Activated naive CD4-positive, alpha-beta T cell treated with anti-CD3 and anti-CD28 coated beads, Interleukin-2, amount 50 U/mL, for 24 hours (primary cell): ENCODE measurements around the gene CLRN3.

Experiments
- H3K27ac Mint-ChIP-seq: one replicate; pipeline ENCODE4 v1.8.0; 2021; ENCODE audit warnings: mild to moderate bottlenecking, mixed read lengths
- H3K27me3 Mint-ChIP-seq: one replicate; pipeline ENCODE4 v1.8.0; 2021; ENCODE audit warnings: mixed read lengths
- H3K36me3 Mint-ChIP-seq: one replicate; pipeline ENCODE4 v1.8.0; 2021; ENCODE audit warnings: mixed read lengths
- H3K4me1 Mint-ChIP-seq: one replicate; pipeline ENCODE4 v1.8.0; 2021; ENCODE audit warnings: mixed read lengths
- H3K4me3 Mint-ChIP-seq: one replicate; pipeline ENCODE4 v1.8.0; 2021; ENCODE audit warnings: mild to moderate bottlenecking, mixed read lengths
- H3K9me3 Mint-ChIP-seq: one replicate; pipeline ENCODE4 v1.8.0; 2021; ENCODE audit warnings: mixed read lengths

Gene CLRN3

DNA sequence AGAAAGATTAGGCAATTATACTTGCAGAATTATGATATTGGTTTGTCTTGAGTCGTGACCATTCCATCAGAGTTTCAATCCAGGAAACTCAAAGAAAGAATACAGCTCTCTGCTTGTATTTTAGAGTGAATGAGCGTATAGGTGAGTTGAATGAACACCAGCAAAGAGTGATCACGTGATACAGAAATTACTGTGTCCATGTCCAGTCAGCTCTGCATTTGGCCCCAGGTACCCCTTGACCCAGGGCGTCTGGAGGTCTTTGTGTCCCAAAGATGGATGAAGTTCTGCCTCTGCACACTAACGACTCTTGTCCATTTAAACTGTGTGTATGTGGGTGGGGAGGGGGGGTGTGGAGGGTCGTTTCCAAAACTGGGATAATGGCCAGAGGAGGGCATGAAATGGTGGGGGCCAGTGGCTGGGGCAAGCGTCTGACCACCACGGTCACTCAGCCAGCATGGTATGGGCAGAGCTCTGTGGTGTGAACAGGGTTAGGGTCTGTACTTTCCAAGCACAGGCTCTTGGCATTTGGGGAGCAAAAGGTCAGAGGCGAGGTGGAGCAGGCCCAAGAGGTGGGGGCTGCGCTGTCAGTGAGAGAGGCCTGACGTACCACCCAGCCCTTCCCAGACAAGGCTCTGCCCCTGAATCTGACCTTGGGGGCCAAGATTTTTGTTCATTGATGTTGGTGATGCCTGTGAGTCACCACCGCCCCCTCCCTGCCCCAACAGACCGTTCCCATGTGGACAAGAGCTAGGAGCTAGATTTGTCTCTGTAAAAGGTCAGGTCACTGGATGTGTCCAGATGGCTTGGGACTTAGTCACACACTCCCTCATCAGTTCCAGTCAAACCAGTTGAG is 15.6 kb upstream of the CLRN3 start:
- no peak overlapping the region for H3K27ac Mint-ChIP-seq
- no peaks in the 10 kb centered on the region for H3K4me1 Mint-ChIP-seq
- H3K27me3 Mint-ChIP-seq = peaks cover 17% of the 10 kb centered on the region
- no peaks in the 10 kb centered on the region for H3K9me3 Mint-ChIP-seq
- H3K4me3 Mint-ChIP-seq = peak overlapping the region; percentile 12
- no peaks in the 10 kb centered on the region for H3K36me3 Mint-ChIP-seq

DNA sequence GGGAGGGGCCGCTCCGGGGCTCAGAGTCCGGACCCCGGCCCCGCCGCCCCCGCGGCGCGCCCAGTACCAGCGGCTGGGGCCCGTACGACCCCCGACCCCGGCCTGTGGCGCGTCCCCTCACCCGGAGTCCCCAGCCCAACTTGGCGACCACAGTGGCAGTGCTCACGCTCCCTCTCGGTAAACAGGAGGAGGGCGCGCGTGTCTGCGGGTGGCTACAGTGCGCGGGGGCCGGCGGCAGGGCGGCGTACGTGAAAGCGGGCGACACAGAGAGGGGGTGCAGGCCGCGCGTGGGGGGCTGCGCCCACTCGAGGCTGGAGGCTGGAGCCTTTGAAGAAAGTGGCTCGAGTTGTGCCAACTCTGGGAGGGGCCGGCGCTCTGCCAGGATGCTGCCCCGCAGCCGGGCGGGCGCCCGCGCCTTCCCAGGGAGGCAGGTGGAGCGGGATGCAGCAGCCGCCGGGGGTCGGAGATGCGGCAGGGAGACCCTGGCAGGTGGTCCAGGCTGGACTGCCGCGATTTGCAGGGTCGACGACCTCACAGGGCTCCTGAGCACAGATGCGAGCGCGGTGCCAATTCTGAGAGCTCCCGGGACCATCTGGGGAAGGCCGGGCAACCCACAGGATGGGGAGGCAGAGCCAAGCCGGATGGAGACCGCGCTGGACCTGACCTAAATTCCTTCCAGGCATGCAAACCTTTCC is 14.8 kb upstream of the CLRN3 start:
- no peak overlapping the region for H3K27ac Mint-ChIP-seq
- peaks cover 17% of the 10 kb centered on the region for H3K27me3 Mint-ChIP-seq
- H3K4me3 Mint-ChIP-seq = peak overlapping the region; percentile 12
- no peaks in the 10 kb centered on the region for H3K4me1 Mint-ChIP-seq
- no peaks in the 10 kb centered on the region for H3K36me3 Mint-ChIP-seq
- H3K9me3 Mint-ChIP-seq = no peaks in the 10 kb centered on the region

DNA sequence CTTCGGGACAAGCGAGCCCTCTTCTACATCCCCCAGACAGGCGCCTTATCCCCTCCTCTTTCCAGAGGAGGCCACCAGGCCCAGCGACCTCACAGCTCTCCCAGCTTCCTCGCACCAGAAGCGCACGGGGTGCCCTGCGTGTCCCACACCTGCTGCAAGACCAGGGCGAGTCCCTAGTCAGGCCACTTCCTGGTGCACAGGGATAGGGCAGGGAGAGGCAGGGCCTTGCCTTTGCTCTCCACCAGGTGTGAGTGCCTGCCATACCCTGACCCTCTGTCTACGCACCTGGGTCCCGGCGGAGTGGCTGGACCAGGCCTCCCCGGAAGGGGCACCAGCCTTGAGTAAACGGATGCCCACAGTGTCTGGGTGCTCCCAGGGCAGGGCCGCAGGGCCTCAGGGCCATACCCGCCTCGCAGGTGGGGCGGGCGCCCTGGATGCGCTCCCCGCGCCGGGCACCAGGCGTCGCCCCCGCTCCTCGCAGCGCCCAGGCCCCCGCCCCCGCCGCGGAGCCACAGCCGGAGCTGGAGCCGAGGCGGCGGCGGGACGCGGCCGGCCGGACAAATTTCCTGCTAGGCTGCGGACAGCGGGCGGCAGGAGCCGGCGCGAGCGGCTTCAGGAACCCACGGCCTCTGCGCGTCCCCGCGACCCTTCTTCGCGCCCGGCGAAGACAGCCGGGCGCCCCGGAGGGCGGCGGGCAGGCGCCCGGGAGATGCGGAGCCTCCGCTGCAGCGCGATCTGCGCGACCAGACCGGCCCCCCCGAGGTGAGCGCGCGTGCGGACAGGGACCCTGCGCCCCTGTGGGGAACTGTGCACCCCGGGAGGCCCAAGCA is 14.0 kb upstream of the CLRN3 start, which contains the start of gene PTPRE:
Gene PTPRE (plus strand): TSS at position 556 of the 830 bp plus-strand sequence. CDS start 133,779 bp downstream, outside the sequence.
- Mint-ChIP-seq H3K27ac (no peak within 1 kb of the TSS), H3K9me3 (no peaks in the 10 kb centered on the region), H3K4me3 (peak within 1 kb of the TSS; percentile 12), H3K27me3 (peaks cover 17% of the 10 kb centered on the region), H3K36me3 (no peaks in the 10 kb centered on the region), H3K4me1 (no peaks in the 10 kb centered on the region)

DNA sequence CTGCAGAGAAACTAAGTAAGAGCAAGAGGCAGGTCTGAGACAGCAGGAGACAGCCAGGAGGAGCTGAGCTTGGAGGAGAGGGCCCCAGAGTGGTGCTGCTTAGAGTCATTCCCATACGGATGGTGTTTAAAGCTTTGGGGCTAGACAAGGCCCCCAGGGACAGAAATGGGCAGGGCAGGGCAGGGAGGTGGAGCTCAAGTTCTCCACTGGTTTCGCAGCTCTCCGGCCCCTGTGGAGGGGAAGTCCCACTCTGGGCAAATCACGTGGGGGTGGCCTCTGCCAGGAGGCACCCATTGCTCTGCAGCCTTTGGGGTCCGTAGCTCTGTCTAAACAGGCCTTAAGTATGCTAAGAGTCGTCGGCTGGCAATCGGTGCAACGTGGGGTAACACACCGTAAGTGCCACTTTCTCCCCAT is 13.1 kb upstream of the CLRN3 start:
- Mint-ChIP-seq H3K9me3 (no peaks in the 10 kb centered on the region), H3K4me1 (no peaks in the 10 kb centered on the region), H3K27me3 (peaks cover 17% of the 10 kb centered on the region), H3K4me3 (no peak overlapping the region), H3K36me3 (no peaks in the 10 kb centered on the region), H3K27ac (no peak overlapping the region)

DNA sequence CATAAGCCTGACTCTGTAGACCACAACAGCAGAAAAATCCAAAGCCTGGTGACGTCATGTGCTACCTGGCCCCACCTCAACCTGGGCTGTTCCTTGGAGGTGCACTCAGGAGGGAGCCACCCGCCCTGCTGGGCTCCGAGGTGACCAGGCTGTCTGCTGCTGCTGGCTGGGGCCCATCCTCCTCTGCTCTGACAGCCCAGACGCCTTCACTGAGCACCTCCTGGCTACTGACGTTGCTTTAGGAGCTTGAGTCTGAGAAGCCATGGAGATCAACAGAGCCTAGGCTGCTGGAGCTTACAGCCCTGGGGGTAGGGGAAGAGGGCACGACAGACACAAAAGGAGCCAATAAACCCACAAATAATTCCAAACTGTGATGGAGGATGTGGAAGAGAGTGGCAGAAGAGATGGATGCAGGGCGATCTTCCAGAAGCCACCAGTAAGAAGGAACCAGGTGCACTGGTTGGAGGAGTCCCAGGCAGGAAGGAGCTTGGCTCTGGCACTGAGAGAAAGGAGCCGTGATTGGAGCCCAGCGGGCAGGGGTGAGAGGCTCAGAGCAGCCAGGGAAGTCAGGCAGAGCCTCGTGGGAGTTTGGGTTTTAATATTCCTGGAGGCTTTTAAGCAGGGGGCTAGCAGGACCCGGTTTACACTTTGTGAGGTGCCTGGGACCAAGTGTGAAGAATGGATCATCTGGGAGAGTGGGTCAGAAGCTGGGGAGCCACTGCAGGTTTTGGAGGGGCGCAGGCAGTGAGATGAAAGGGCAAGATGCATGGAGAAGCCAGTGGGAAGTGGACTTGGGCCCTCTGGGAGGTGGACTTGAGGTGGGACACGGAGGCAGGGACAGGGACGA is 12.5 kb upstream of the CLRN3 start:
- H3K36me3 Mint-ChIP-seq = no peaks in the 10 kb centered on the region
- no peak overlapping the region for H3K27ac Mint-ChIP-seq
- peak overlapping the region; percentile 16 for H3K4me3 Mint-ChIP-seq
- peaks cover 17% of the 10 kb centered on the region for H3K27me3 Mint-ChIP-seq
- no peaks in the 10 kb centered on the region for H3K9me3 Mint-ChIP-seq
- H3K4me1 Mint-ChIP-seq = no peaks in the 10 kb centered on the region

DNA sequence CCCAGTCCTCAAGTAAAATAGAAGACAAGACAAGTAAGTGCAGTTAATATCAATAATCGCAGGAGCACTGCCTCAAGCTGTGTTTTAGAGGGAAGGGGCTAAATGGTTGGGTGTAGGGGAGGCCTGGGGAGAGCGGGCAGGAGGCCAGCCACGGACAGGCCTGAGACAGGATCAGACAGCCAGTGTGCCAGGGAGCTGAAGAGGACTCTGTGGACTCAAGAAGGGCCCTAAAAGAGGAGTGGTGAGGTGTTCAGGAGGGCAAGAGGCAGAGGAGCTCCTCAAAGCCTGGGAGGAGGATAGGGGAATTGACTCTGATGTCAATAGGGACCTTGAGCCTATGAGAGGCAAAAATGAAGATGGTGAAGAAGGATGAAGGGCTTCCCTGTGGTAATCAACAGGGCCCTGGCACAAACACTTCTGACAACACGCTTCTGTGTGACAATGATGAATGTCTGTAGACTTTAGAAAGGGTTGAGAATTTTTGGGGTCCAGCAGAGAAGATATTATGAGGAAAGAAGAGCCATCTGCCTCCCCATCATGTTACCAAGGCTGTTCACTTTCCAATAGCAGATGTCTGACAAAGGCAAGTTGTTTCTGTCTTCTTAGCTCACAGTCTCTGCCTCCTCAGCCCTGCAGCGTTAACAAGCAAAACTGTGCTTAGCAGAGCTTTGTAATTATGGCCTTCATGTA is 11.7 kb upstream of the CLRN3 start:
- Mint-ChIP-seq H3K27me3 (peaks cover 21% of the 10 kb centered on the region), H3K4me1 (no peaks in the 10 kb centered on the region), H3K36me3 (no peaks in the 10 kb centered on the region), H3K9me3 (no peaks in the 10 kb centered on the region), H3K27ac (no peak overlapping the region), H3K4me3 (no peak overlapping the region)

DNA sequence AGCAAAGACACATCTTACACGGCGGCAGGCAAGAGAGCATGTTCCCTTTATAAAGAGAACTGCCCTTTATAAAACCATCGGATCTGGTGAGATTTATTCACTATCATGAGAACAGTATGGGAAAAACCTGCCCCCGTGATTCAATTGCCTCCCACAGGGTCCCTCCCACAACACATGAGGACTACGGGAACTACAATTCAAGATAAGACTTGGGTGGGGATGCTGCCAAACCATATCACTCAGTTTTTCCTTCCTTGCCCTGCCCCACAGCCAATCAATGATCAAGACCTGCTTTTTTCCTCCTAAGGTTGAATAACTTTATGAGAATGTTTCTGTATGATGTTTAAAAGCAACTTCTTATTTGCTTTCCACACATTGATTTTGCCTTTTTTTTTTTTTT is 11.0 kb upstream of the CLRN3 start:
- Mint-ChIP-seq H3K4me3 (no peak overlapping the region), H3K36me3 (no peaks in the 10 kb centered on the region), H3K4me1 (no peaks in the 10 kb centered on the region), H3K27ac (no peak overlapping the region), H3K27me3 (peaks cover 21% of the 10 kb centered on the region), H3K9me3 (no peaks in the 10 kb centered on the region)

DNA sequence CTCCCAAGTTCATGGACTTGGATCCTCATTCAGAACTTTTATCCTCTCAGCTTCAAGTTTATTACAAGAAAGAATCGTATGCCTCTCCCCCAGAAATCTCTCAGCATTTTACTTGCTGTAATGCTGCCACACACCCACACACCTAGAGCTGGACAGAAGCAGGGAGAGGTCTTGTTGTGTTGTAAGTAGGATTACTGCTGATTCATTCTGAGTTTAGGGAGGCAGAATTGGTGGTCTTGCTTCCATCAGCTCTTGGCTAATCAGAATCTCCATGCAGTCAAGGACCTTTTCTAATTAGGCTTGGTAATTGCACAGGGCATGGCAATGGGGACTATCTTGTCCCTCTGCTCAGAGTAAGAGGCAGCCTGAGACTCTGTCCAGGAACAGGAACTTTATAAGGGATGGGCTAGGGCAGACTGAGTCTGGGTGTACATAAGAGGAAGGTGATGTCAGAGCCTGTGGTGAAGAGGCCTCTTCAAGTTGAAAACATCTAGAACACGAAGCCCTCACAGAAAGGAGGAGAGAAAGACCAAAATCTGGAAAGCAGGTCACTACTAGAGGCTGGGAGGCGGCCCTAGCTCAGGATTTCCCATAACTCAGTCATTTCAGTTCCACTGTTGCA is 7.1 kb upstream of the CLRN3 start:
- no peaks in the 10 kb centered on the region for H3K36me3 Mint-ChIP-seq

DNA sequence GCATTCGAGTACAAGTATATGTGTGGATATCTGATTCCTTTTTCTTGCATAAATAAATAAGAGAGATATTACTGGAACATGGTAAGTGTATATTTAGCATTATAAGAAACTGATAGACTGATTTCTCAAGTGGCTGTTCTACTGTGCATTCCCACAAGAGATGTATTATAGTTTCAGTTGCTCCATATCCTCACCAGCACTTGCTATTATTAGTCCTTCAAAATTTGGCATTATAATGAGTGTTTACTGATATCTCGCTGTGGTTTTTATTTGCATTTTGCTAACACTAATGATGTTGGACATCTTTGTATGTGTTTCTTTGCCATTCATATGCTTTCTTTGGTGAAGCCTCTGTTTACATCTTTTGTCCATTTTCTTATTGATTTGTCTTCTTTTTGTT is 4.4 kb upstream of the CLRN3 start:
- no peaks in the 10 kb centered on the region for H3K4me1 Mint-ChIP-seq
- no peaks in the 10 kb centered on the region for H3K36me3 Mint-ChIP-seq

More for the DNA sequence above, 7.1 kb upstream of the CLRN3 start:
- Mint-ChIP-seq H3K4me3 (no peak overlapping the region), H3K9me3 (no peaks in the 10 kb centered on the region), H3K4me1 (no peaks in the 10 kb centered on the region), H3K27me3 (peaks cover 14% of the 10 kb centered on the region), H3K27ac (no peak overlapping the region)

DNA sequence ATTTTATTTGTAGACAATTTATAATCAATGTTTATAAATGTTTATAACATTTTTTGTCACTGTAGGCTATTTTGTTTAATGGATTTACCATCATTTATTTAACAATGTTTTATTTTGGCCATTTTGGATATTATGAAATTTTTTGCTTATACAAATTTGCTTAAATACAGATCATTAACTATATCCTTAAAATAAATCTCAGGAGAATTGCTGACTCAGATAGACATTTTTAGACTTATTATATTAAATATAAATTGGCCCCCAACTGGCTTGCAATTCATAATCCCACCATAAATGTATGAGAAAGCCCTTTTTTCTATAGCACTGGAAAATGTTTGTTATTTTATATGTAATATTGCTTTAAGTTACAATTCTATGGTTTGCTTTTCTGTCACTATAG is 3.8 kb upstream of the CLRN3 start:
- Mint-ChIP-seq H3K9me3 (no peaks in the 10 kb centered on the region), H3K36me3 (no peaks in the 10 kb centered on the region), H3K4me3 (no peak overlapping the region), H3K27ac (no peak overlapping the region), H3K4me1 (no peaks in the 10 kb centered on the region), H3K27me3 (peaks cover 8% of the 10 kb centered on the region)

More for the DNA sequence above, 4.4 kb upstream of the CLRN3 start:
- Mint-ChIP-seq H3K4me3 (no peak overlapping the region), H3K9me3 (no peaks in the 10 kb centered on the region), H3K27ac (no peak overlapping the region), H3K27me3 (peaks cover 8% of the 10 kb centered on the region)

DNA sequence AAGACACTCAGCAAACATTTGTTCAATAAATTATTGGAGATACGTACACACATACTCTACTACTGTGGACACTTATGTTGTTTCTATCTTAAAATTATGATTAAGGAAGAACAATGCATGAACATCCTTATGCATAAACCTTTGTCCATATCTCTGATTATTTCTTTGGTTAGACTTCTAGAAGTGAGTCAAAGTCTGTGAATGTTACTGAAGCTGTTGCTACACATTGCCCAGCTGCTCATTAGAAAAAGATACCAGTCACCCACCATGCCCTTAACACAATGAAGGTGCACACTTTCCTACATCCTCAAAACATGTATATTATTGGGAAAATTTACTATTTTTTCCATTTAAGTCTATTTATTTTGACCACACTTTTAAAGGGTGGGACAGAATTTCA is 1.4 kb upstream of the CLRN3 start:
- H3K27me3 Mint-ChIP-seq = peaks cover under 1% of the 10 kb centered on the region
- H3K36me3 Mint-ChIP-seq = no peaks in the 10 kb centered on the region
- no peaks in the 10 kb centered on the region for H3K9me3 Mint-ChIP-seq
- H3K4me3 Mint-ChIP-seq = no peak overlapping the region
- no peaks in the 10 kb centered on the region for H3K4me1 Mint-ChIP-seq
- no peak overlapping the region for H3K27ac Mint-ChIP-seq

DNA sequence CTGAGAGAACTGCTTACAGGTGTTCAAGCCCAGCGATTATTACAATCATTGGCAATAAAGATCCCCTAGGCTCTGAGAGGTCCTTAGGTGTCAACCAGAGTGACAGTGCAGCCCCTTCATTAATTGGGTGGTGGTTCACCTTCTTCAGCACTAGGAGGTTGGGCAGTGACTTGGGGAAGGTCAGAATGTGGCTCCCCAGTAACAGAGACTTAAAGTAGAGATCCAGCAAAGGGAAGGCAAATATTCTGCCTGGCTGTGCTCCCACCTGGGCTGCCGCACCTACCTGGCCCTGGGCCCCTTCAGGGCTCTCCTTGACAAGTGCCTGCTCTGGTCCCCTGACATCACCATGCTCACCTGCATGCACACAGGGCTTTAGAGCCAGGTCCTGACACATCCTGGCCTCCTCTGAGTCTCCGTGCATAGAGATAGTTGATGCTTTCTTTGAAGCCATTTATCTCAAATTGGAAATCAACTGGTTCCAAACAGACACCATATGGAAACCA is 1.9 kb downstream of the CLRN3 start:
- Mint-ChIP-seq H3K4me1 (no peaks in the 10 kb centered on the region), H3K9me3 (no peaks in the 10 kb centered on the region), H3K27ac (no peak overlapping the region), H3K4me3 (no peak overlapping the region), H3K36me3 (no peaks in the 10 kb centered on the region), H3K27me3 (no peaks in the 10 kb centered on the region)

DNA sequence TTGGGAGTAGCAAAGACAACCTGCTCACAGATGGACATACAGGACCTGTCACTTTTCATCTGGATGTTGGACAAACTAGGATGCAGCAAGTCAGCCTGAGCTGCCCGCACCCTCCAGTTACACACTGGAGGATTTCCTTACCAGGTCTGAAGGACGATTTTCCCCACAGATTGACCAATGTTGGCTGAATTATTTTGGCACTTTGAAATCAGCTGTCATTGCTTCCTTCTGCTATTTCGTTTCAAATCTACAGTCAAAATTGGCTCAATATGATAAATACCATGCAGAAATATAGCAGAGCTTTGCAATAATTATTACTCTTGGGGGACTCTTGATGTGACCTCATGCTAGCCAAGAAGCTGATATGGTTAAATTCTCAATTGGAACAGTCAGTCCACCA is 2.5 kb downstream of the CLRN3 start:
- H3K4me1 Mint-ChIP-seq = no peaks in the 10 kb centered on the region

DNA sequence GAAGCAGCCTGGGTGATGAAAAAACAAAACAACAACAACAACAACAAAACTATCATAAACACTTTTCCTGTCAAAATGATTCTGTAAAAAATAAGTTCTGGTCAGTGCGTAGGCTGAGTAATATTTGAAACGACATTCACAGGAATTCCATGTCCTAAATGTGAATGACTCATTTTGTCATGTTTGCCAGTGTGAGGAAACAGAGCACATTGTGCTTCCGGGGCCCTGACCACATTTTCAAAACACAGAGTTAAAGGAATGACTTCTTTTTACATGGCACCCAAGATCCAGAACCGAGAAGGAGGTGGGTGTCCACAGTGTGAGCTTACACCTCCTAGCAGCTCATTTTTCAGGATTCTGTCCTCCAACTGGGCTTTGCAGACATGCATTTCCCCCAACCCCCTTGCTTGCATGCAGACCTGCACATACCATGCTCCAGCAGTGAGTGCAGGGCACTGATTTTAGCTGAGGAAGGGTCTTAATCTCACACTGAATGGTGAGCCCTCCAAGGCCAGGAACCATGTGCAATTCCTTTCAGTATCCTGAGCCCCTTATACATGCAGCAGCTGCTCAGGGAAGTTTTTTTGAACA is 3.0 kb downstream of the CLRN3 start:
- Mint-ChIP-seq H3K27me3 (no peaks in the 10 kb centered on the region), H3K27ac (no peak overlapping the region), H3K4me1 (no peaks in the 10 kb centered on the region), H3K4me3 (no peak overlapping the region), H3K36me3 (no peaks in the 10 kb centered on the region), H3K9me3 (no peaks in the 10 kb centered on the region)

More for the DNA sequence above, 2.5 kb downstream of the CLRN3 start:
- Mint-ChIP-seq H3K9me3 (no peaks in the 10 kb centered on the region), H3K27me3 (no peaks in the 10 kb centered on the region), H3K36me3 (no peaks in the 10 kb centered on the region), H3K27ac (no peak overlapping the region), H3K4me3 (no peak overlapping the region)
